Activated CD8-positive, alpha-beta memory T cell treated with anti-CD3 and anti-CD28 coated beads for 48 hours (primary cell): Measurements from ENCODE around the gene TKT.

Experiments used
- DNase-seq, 3 experiments: peaks; one replicate each; pipeline ENCODE4 v3.0.0-alpha.2; 2020; ENCODE audit warnings: low read depth in 2 of 3, low spot score in 2 of 3

TKT gene

GRCh38 chr3:53198256-53198977 is 57.4 kb downstream of the TKT start:
- no peak for DNase-seq

- DNase-seq: no peak
Observed at GRCh38 chr3:53196575-53197407, 59.0 kb downstream of the TKT start.

GRCh38 chr3:53195602-53196574 is 59.9 kb downstream of the TKT start:
- peak; percentile 28 to 52 (median 49) for DNase-seq

GRCh38 chr3:53195066-53195450 is 60.8 kb downstream of the TKT start:
- no peak for DNase-seq

GRCh38 chr3:53194210-53195065 is 61.4 kb downstream of the TKT start:
- DNase-seq: no peak

- no peak for DNase-seq
Observed at GRCh38 chr3:53193466-53194209, 62.2 kb downstream of the TKT start.

GRCh38 chr3:53192608-53193007 is 63.2 kb downstream of the TKT start:
- no peak for DNase-seq

- DNase-seq: no peak
Observed at GRCh38 chr3:53191836-53192480, 63.9 kb downstream of the TKT start.

- DNase-seq: no peak
Observed at GRCh38 chr3:53190659-53191058, 65.2 kb downstream of the TKT start.

- no peak for DNase-seq
Observed at GRCh38 chr3:53189276-53189675, 66.5 kb downstream of the TKT start.

- no peak for DNase-seq
Observed at GRCh38 chr3:53188720-53189119, 67.1 kb downstream of the TKT start.

- no peak for DNase-seq
Observed at GRCh38 chr3:53188136-53188685, 67.6 kb downstream of the TKT start.

GRCh38 chr3:53187430-53187829 is 68.4 kb downstream of the TKT start:
- no peak for DNase-seq

- DNase-seq: no peak
Observed at GRCh38 chr3:53186726-53187125, 69.1 kb downstream of the TKT start.

- DNase-seq: no peak
Observed at GRCh38 chr3:53185761-53186465, 69.9 kb downstream of the TKT start.

GRCh38 chr3:53184701-53185100 is 71.1 kb downstream of the TKT start:
- no peak for DNase-seq

- DNase-seq: no peak
Observed at GRCh38 chr3:53183514-53183913, 72.3 kb downstream of the TKT start.

GRCh38 chr3:53182764-53183355 is 73.0 kb downstream of the TKT start:
- no peak for DNase-seq
